Smooth muscle cell of the umbilical artery (primary cell): ENCODE results near the gene OR2AG2. TPM values are rescaled to one million over a fixed set of nuclear protein-coding genes. Genes with fewer than 3 reads are reported as not detected.

ENCODE experiments used
- total RNA-seq: library from RNA; depleted of rRNA; stranded (reverse); fragments of >200 nt; gene quantifications from 2 replicates; pipeline ENCODE4 v1.2.3, GENCODE V29; 2014

The OR2AG2 gene, protein sequence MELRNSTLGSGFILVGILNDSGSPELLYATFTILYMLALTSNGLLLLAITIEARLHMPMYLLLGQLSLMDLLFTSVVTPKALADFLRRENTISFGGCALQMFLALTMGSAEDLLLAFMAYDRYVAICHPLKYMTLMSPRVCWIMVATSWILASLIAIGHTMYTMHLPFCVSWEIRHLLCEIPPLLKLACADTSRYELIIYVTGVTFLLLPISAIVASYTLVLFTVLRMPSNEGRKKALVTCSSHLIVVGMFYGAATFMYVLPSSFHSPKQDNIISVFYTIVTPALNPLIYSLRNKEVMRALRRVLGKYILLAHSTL
- total RNA-seq, result 0.28 TPM in 1 of 2 replicates, not detected in the other

DNA sequence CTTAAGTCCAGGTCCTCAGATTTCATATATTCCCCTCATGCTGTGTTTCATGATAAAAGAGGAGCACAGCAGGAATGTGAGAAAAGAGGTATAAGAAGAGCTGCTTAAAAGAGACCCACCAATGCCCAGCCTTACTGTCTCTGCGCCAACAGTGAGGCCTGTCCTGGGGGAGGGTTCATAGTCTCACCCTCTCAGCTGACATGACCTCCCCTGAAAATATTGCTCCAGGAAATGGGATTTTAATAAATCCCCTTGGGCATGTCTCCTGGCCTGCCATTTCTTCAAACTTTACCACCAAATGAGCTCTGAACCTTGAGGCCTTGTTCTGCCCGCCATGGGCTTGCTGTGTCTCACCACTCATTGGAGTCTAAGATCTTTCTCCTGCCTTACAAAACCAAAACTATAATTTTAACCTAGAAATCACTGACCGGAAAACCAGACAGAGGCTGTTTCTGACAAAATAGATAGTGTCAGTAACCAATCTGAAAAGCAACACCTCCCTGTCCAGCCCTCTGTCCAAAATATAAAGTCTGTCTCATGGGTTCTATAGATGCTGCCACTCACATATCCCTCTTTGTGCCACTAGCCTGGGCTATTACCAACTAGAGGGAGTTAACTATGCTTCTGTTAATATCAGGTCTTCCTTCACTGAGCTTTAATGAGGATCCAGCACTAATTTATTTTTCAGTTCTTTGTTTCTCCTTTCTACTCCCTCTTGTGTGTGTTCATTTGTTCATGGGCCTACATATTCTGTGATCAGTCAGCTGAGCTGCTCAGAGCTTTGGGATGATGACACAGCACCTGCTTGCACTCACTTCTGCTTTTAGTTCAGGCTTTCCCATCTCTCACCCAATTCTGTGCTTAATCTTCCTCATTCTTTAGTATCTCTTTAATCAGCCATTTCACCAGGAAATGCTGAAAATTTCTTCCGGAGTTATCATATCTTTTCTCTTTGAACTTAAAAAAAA, at the start of gene OR2AG2:
TSS of gene OR2AG2 (minus strand) at position 51 of the 968 bp plus-strand sequence. CDS start 3,019 bp downstream, outside the sequence.

DNA sequence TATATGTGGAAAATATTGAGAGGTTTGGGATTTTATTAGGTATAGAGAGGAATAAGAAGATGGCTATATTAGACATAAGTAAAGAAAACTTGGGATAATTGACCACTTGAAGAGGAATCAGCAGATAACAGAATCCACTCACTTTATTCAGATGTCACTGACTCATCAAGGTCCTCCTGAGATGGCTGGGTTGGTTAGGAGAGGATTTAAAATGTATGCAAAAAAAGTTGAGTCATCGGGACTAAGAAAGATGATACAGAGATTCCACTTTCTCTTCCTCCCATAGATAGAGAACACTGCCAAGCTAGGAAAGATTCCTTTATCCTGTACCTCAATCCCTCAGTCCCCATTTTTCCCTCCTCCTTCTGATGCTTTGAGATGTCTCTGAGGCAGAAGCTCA, 27.6 kb upstream of the OR2AG2 start, which contains the start of gene OR6A2:
TSS of gene OR6A2 (minus strand) at position 288 of the 400 bp plus-strand sequence. CDS start 3,981 bp downstream, outside the sequence.

DNA sequence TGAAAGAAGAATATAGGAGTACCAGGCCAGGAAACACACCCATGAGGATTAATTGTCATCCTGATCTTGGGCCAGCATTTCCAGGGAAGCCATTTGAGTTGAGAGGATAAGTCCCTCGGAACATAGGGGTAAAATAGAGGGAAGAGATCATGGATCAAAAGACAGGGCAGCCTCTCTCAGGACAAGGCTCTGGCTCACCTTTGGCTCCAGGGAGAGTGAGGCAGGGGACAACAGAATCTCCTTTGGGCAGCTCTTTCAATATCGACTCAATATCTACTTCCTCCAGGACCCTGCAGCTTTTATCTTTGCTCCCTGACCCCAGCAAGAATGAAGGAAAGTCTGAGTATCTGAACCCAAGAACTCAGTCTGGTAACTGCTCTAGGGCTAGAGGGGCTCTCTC, 10.9 kb upstream of the OR2AG2 start, which contains the start of gene OR2AG1:
TSS of gene OR2AG1 (plus strand) at position 301 of the 400 bp plus-strand sequence. CDS start 2,018 bp downstream, outside the sequence.

Other genes starting within 250 kb of the OR2AG2 start
- 11.9 and 16.4 TPM in 2 replicates for gene RRP8, start 168.4 kb downstream of the OR2AG2 start, total RNA-seq
- gene ILK, start 168.2 kb downstream of the OR2AG2 start, total RNA-seq, result 176 and 244 TPM in 2 replicates
- 46.1 and 51.1 TPM in 2 replicates for gene TAF10, start 159.8 kb downstream of the OR2AG2 start, total RNA-seq
- gene TPP1, start 152.6 kb downstream of the OR2AG2 start, total RNA-seq, result 124 and 159 TPM in 2 replicates
- 4.4 and 10.4 TPM in 2 replicates for gene DCHS1, start 116.2 kb downstream of the OR2AG2 start, total RNA-seq
- gene MRPL17, start 88.6 kb downstream of the OR2AG2 start, total RNA-seq, result 37.0 and 63.2 TPM in 2 replicates
- gene OR2AG1, start 11.0 kb upstream of the OR2AG2 start, total RNA-seq, result not detected in 2 replicates
- gene OR6A2, start 27.7 kb upstream of the OR2AG2 start, total RNA-seq, result 0.30 and 1.2 TPM in 2 replicates
- gene OR10A5, start 73.7 kb upstream of the OR2AG2 start, total RNA-seq, result not detected in 2 replicates
- gene OR10A2, start 91.1 kb upstream of the OR2AG2 start, total RNA-seq, result not detected in 2 replicates
- not detected in 2 replicates for gene OR10A4, start 104.6 kb upstream of the OR2AG2 start, total RNA-seq
- gene OR2D2, start 120.5 kb upstream of the OR2AG2 start, total RNA-seq, result 0.78 TPM in 1 of 2 replicates, not detected in the other
- not detected in 2 replicates for gene OR2D3, start 149.0 kb upstream of the OR2AG2 start, total RNA-seq
- gene ZNF215, start 154.4 kb upstream of the OR2AG2 start, total RNA-seq, result 3.3 and 6.1 TPM in 2 replicates
- gene ZNF214, start 248.4 kb upstream of the OR2AG2 start, total RNA-seq, result 2.8 and 4.2 TPM in 2 replicates
- gene NLRP14, start 248.5 kb upstream of the OR2AG2 start, total RNA-seq, result 0.18 TPM in 1 of 2 replicates, not detected in the other